ENCODE data around the gene MMP15.
"Not testable (repeated sequence)": the region's sequence is repeated elsewhere in the genome, so short reads cannot be mapped to it uniquely, and the experiment has no call there.

Gene MMP15

GRCh38 chr16:58088091-58088490 lies 62.5 kb downstream of the MMP15 start:
- ChIA-PET CTCF (interaction anchor here (0.6 kb wide), 1 partner anchor 127 kb away, joined by 5 read pairs; no protein-coding TSS in a partner anchor), POLR2A (ENCODE audit: low non-redundant PET) (no interaction called here)
- no peak for DNase-seq (ENCODE audit: low spot score)
- TF ChIP-seq CTCF (conservative IDR thresholded peaks at IDR 0.05; ENCODE audit: low read depth) = no peak
- no peak overlapping the region for H3K27ac ChIP-seq

DNA sequence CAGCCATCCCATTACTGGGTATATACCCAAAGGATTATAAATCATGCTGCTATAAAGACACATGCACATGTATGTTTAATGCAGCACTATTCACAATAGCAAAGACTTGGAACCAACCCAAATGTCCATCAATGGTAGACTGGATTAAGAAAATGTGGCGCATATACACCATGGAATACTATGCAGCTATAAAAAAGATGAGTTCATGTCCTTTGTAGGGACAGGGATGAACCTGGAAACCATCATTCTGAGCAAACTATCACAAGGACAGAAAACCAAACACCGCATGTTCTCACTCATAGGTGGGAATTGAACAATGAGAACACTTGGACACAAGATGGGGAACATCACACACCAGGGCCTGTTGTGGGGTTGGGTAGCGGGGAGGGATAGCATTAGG lies 64.8 kb downstream of the MMP15 start:
- H3K27ac ChIP-seq; DNase-seq (ENCODE audit: low spot score); CTCF ChIA-PET; POLR2A ChIA-PET (ENCODE audit: low non-redundant PET): not testable (repeated sequence)

DNA sequence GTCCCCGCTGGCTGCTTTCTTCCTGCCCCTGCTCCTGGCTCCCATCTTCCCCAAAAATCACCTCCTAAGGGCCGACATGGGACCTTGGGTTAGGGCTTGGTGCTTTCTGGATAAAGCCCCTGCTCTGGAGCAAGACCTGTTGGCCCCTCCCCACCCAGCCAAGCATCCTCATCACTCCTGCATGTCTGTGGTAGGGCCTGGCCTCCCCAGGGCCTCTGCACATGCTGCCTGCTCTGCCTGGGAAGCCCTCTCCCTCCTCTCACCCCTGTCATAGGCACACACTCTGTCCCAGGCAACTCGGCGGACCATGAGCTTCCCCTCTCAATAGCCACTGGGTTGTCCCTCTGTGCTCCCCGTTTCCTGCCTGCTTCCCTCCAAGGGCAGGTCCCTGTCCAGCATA lies 68.5 kb downstream of the MMP15 start:
- no peak for DNase-seq (ENCODE audit: low spot score)
- CTCF ChIA-PET = interaction anchor here (0.6 kb wide), 1 partner anchor 240 kb away, joined by 4 read pairs; no protein-coding TSS in a partner anchor
- no peak for TF ChIP-seq CTCF (conservative IDR thresholded peaks at IDR 0.05; ENCODE audit: low read depth)
- POLR2A ChIA-PET (ENCODE audit: low non-redundant PET) = no interaction called here
- H3K27ac ChIP-seq = no peak overlapping the region

DNA sequence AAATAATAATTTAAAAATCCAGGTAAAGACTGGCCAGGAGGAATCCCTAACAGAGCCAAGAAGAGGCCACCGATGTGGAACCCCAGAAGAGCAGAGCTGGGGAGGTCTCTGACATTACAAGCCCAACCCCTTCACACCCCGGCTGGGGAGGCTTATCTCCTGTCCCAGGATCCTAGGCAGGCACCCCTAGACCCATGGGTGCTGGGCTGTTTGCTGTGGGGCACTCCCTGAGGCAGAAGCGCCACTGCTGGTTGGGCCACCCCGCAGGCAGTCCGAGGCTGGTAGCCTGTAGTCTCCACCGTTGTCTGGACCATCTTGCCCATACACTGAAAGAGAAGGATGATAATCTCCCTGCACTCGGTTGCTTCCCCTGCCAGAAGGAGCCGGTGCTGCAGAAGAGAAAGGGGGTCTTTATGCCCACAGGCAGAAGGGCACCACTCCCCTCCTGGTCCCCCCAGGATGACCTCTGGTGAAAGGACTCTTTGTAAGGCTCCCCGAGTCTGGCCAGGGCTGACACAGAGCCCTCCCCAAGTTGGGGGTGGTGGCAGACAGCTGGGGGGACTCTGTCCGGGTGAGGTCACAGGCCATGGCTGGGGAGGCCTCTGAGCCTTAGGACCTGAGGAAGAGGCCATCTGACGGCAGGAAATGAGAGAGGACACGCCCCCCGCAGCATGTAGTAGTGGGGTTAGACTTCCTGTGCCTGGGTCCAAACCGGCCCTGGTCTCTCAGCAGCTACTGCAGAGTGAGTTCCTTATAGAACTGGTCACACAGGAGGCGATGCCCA lies 69.4 kb downstream of the MMP15 start:
- CTCF ChIA-PET = no interaction called here

DNA sequence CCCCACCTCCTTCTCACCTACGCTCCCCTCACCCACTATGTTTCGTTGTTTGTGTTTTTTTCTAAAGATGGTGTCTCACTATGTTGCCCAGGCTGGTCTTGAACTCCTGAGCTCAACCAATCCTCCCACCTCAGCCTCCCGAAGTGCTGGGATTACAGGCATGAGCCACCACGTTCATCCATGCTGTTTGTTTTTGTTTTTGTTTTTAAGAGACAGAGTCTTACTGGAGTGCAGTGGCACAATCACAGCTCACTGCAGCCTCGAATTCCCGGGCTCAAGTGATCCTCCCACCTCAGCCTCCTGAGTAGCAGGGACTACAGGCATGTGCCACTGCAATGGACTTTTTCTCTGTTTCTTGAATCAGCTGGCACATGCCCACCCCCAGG lies 70.0 kb downstream of the MMP15 start:
- POLR2A ChIA-PET (ENCODE audit: low non-redundant PET); DNase-seq (ENCODE audit: low spot score); H3K27ac ChIP-seq: not testable (repeated sequence)
- CTCF ChIA-PET = interaction anchor here (2.0 kb wide), 1 partner anchor 12 kb away, joined by 5 read pairs; no protein-coding TSS in a partner anchor

More for the DNA sequence above, 69.4 kb downstream of the MMP15 start:
- no peak overlapping the region for H3K27ac ChIP-seq
- TF ChIP-seq CTCF (conservative IDR thresholded peaks at IDR 0.05; ENCODE audit: low read depth) = no peak
- POLR2A ChIA-PET (ENCODE audit: low non-redundant PET) = no interaction called here
- no peak for DNase-seq (ENCODE audit: low spot score)

DNA sequence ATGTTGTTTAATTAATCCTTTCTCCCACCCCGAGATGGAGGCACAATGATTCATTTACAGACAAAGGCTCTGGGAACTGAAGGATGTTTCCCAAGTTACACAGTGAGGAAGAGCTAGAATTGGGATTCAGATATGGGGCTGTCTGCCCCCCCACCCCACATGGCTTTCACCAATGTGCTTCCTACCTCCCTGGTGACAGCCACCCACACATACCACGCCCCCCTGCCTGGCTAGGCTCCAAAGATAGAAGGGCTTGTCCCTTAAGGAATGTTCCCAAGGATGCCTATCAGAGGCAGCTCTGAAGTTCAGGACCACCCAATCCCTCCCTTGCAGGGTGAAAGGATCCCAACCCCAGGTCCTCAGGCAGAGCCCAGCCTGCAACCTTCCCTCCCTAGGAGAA lies 70.7 kb downstream of the MMP15 start:
- TF ChIP-seq CTCF (conservative IDR thresholded peaks at IDR 0.05; ENCODE audit: low read depth) = no peak
- no peak for DNase-seq (ENCODE audit: low spot score)
- CTCF ChIA-PET = interaction anchor here (1.2 to 2.0 kb wide), 2 partner anchors 11 to 13 kb away, joined by 3 to 5 read pairs; no protein-coding TSS in a partner anchor
- POLR2A ChIA-PET (ENCODE audit: low non-redundant PET) = no interaction called here
- H3K27ac ChIP-seq = no peak overlapping the region
